ENCODE results near the gene ADGRL3.

ADGRL3 gene

GRCh38 chr4:61795998-61796397 lies 595.9 kb downstream of the ADGRL3 start:
- no peak for DNase-seq (ENCODE audit: extremely low spot score)
- ChIA-PET POLR2A (no interaction called here), CTCF (interaction anchor here (1.2 kb wide), 1 partner anchor 10 kb away, joined by 3 read pairs; no protein-coding TSS in a partner anchor)
- TF ChIP-seq CTCF (IDR thresholded peaks at IDR 0.05; ENCODE audit: control extremely low read depth, extremely low read depth, low read depth, missing control alignments): no peak

- no peak for TF ChIP-seq CTCF (IDR thresholded peaks at IDR 0.05; ENCODE audit: control extremely low read depth, extremely low read depth, low read depth, missing control alignments)
- no peak for DNase-seq (ENCODE audit: extremely low spot score)
- ChIA-PET POLR2A (no interaction called here), CTCF (interaction anchor here (1.7 kb wide), 1 partner anchor 9 kb away, joined by 5 read pairs; no protein-coding TSS in a partner anchor)
Observed at GRCh38 chr4:61799794-61800193, 599.7 kb downstream of the ADGRL3 start.

GRCh38 chr4:61805227-61805626 lies 605.1 kb downstream of the ADGRL3 start:
- ChIA-PET POLR2A (no interaction called here), CTCF (interaction anchor here (1.0 kb wide), 1 partner anchor 11 kb away, joined by 3 read pairs; no protein-coding TSS in a partner anchor)
- no peak for DNase-seq (ENCODE audit: extremely low spot score)
- no peak for TF ChIP-seq CTCF (IDR thresholded peaks at IDR 0.05; ENCODE audit: control extremely low read depth, extremely low read depth, low read depth, missing control alignments)

- DNase-seq (ENCODE audit: extremely low spot score): no peak
- CTCF ChIA-PET: interaction anchor here (1.0 kb wide), 1 partner anchor 11 kb away, joined by 3 read pairs; no protein-coding TSS in a partner anchor
- TF ChIP-seq CTCF (IDR thresholded peaks at IDR 0.05; ENCODE audit: control extremely low read depth, extremely low read depth, low read depth, missing control alignments): no peak
- POLR2A ChIA-PET: no interaction called here
Observed at GRCh38 chr4:61805979-61806378, 605.9 kb downstream of the ADGRL3 start.

- POLR2A ChIA-PET: no interaction called here
- CTCF ChIA-PET: no interaction called here
- DNase-seq (ENCODE audit: extremely low spot score): no peak
- no peak for TF ChIP-seq CTCF (IDR thresholded peaks at IDR 0.05; ENCODE audit: control extremely low read depth, extremely low read depth, low read depth, missing control alignments)
Observed at GRCh38 chr4:61812171-61812570, 612.0 kb downstream of the ADGRL3 start.

GRCh38 chr4:61817071-61817470 lies 616.9 kb downstream of the ADGRL3 start:
- POLR2A ChIA-PET: no interaction called here
- CTCF ChIA-PET: no interaction called here
- no peak for DNase-seq (ENCODE audit: extremely low spot score)
- TF ChIP-seq CTCF (IDR thresholded peaks at IDR 0.05; ENCODE audit: control extremely low read depth, extremely low read depth, low read depth, missing control alignments): no peak

- ChIA-PET CTCF (no interaction called here), POLR2A (no interaction called here)
- no peak for DNase-seq (ENCODE audit: extremely low spot score)
- TF ChIP-seq CTCF (IDR thresholded peaks at IDR 0.05; ENCODE audit: control extremely low read depth, extremely low read depth, low read depth, missing control alignments): no peak
Observed at GRCh38 chr4:61820136-61820535, 620.0 kb downstream of the ADGRL3 start.

Data from GM10248 (cell line).